GM20000 (cell line): ENCODE measurements around the gene POLR1F.

ENCODE experiments used
- DNase-seq: peaks from one replicate; pipeline ENCODE4 v3.0.0; 2012; ENCODE audit warnings: low spot score
- TF ChIP-seq, protein P1 (sequence below): IDR thresholded peaks from 2 replicates; pipeline ENCODE4 v1.5.1; 2012; ENCODE audit warnings: mild to moderate bottlenecking, control low read depth; ENCODE audit errors: extremely low read depth, missing control alignments

Gene POLR1F

DNA sequence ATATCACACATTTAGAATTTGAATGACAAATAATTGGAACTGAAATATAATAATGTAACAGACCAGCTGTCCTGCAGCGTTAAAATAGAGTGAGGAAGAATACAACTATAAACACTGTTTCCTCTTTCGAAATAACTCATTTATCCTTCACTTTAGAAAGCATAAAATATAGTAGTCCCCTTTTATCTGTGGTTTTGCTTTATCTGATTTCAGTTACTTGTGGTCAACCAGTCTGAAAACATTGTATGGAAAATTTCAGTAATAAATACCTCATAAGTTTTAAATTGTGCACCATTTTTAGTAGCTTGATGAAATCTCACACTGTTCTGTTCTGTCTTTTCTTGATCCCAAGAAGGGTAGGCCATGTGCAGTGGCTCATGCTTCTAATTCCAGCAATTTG lies 31.7 kb downstream of the POLR1F start:
- TF ChIP-seq, protein P1, sequence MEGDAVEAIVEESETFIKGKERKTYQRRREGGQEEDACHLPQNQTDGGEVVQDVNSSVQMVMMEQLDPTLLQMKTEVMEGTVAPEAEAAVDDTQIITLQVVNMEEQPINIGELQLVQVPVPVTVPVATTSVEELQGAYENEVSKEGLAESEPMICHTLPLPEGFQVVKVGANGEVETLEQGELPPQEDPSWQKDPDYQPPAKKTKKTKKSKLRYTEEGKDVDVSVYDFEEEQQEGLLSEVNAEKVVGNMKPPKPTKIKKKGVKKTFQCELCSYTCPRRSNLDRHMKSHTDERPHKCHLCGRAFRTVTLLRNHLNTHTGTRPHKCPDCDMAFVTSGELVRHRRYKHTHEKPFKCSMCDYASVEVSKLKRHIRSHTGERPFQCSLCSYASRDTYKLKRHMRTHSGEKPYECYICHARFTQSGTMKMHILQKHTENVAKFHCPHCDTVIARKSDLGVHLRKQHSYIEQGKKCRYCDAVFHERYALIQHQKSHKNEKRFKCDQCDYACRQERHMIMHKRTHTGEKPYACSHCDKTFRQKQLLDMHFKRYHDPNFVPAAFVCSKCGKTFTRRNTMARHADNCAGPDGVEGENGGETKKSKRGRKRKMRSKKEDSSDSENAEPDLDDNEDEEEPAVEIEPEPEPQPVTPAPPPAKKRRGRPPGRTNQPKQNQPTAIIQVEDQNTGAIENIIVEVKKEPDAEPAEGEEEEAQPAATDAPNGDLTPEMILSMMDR: no peak
- DNase-seq: no peak

- DNase-seq: no peak
- TF ChIP-seq, protein P1: no peak
These were observed 33.0 kb downstream of the POLR1F start for GRCh38 chr7:19675816-19676215.

DNA sequence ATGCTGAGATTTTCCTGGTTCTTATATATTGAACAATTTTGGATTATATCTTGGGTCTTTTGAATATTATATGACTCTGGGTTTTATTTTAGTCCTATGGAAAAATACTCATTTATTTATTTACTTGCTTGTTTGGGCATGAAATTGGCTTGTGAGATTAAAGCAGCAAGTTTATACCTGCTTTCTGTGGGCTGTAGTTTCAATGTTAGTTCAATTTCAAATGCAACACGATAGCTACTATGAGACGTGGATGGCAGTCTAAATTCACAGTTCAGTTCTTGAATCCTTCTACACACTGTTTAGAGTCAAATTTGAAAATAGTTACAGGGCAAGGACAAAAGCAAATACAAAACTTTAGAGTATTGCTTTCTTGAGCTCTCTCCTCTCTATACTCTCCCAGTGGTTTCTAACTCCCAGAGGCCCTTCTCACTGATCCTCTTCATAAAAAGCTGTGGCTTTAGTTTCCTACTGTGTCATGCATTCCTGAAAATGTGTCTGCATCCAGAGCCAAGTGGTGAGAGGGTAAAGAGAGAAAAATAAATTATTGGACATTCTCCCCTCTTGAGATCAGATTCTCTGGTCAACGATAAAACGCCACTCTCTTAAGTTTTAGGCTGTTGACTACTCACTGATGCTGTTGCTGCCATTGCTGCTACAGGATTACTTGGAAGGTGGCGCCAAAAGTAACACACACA lies 34.4 kb downstream of the POLR1F start:
- TF ChIP-seq, protein P1: no peak
- no peak for DNase-seq

GRCh38 chr7:19670806-19671205 lies 38.0 kb downstream of the POLR1F start:
- no peak for DNase-seq
- TF ChIP-seq, protein P1: no peak

DNA sequence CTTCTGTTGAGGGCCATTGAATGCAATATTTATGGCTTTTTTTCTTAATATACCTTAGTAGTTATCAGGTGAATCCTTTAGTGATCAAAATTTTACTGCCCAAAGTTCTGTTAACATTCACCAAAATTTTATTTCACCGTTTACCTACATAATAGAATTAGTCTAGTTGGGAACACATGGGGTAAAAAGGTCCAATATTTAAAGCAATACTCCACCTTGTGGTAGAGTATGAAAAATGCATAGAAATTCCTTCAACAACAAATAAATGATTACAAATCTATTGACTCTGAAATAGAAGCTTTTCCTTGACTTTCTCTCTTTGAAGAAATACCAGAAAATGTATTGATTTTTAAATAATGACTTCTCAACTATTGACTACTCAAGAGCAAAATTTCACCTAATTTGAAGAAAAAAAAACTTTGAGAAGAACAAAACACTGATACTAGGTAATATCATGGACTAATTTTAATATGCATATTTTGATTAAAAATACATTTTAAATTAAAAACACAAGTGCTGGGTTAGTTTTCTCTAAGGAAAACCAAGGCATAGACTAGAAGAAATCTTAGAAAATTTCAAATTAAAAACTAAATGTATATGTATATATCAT lies 43.3 kb downstream of the POLR1F start:
- DNase-seq: peak; percentile 29
- TF ChIP-seq, protein P1: peak; percentile 18

GRCh38 chr7:19663816-19664462 lies 44.9 kb downstream of the POLR1F start:
- DNase-seq: peak; percentile 41
- TF ChIP-seq, protein P1: no peak

DNA sequence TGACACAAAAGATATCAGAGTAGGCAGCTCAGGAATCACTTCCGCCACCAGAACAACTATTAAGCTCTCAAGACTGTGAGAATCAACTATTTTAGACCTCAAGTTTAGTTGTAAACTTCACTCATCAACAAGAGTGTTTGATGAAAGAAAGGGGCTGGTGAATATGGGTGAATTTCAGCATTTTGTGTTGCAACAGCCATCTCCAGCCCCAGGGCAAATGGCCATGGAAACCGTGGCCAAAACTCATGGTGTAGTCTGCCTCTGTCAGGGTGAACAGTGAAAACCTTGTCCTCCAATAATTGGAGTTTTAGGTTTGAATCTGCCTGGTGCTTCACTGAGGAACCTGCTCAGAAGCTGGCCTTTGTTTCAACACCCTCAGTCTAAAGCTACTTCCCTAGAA lies 60.0 kb downstream of the POLR1F start:
- DNase-seq: no peak
- TF ChIP-seq, protein P1: no peak
